Mesodermal cell (in vitro differentiated cells): ENCODE results near the gene MYO16.

Experiments used
- H3K27ac ChIP-seq: 2 replicates; pipeline ENCODE4 v1.7.0; 2013; ENCODE audit warnings: mild to moderate bottlenecking, low read depth, low read length, moderate library complexity; ENCODE audit not compliant: severe bottlenecking
- H3K36me3 ChIP-seq: 2 replicates; pipeline ENCODE4 v1.7.1; 2013; ENCODE audit warnings: mild to moderate bottlenecking, low read length, moderate library complexity; ENCODE audit not compliant: control insufficient read depth, insufficient read depth
- H3K4me1 ChIP-seq: one replicate; pipeline ENCODE4 v1.7.1; 2013; ENCODE audit warnings: mild to moderate bottlenecking, low read length; ENCODE audit not compliant: insufficient read depth, control insufficient read depth, poor library complexity, severe bottlenecking
- H3K4me3 ChIP-seq: 2 replicates; pipeline ENCODE4 v1.7.0; 2013; ENCODE audit warnings: low read length, control low read depth, mild to moderate bottlenecking; ENCODE audit not compliant: insufficient read depth, poor library complexity, severe bottlenecking; ENCODE audit errors: extremely low read depth
- H3K9me3 ChIP-seq: 2 replicates; pipeline ENCODE4 v1.7.1; 2013; ENCODE audit warnings: mild to moderate bottlenecking, low read length, moderate library complexity; ENCODE audit not compliant: control insufficient read depth
- WGBS, 2 experiments: methylation state at CpG; one replicate each; pipeline ENCODE4 v1.1.5; 2013; ENCODE audit warnings: missing lambda C conversion rate in 2 of 2; ENCODE audit not compliant: insufficient coverage in 2 of 2; 5-methylcytosine and 5-hydroxymethylcytosine counted together

Gene MYO16

DNA sequence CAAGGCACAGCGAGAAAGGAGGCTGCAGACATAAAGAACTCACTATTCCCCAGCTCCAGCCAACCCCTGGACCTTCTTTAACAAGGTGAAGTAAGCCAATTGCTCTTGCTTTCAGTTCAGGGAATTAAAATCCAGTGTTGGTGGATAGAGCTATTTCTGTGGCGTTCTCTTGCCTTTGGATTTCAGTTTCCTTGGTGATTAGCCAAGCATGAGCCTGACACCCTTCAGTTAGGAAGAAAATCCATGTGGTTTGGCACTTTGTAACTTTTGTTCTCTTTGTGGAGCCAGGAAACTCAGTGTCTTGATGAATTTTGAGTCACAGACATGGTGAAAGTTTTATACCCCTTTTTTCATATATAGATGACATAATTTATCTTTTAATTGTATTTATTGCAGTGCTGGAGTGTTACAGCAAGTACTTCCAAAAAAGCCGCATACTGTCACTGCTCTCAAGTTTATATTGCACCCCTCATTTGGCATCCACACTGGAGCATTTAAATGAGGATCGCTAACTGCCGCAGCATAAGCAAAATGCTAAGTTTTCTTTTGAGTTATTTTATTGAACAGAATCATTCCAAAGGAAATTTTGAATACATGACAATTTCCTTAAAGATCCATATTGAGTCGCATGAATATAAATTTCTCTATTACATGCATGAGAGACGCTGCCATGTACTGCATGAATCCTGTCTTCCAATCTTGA, 406.8 kb downstream of the MYO16 start:
- Histone ChIP-seq H3K4me3 (no peak overlapping the region), H3K4me1 (no peaks in the 10 kb centered on the region), H3K27ac (no peak overlapping the region), H3K36me3 (no peaks in the 10 kb centered on the region), H3K9me3 (no peaks in the 10 kb centered on the region)
- 75 to 100% methylated on average over 1 of the region's 7 CpGs for WGBS, 2 experiments

DNA sequence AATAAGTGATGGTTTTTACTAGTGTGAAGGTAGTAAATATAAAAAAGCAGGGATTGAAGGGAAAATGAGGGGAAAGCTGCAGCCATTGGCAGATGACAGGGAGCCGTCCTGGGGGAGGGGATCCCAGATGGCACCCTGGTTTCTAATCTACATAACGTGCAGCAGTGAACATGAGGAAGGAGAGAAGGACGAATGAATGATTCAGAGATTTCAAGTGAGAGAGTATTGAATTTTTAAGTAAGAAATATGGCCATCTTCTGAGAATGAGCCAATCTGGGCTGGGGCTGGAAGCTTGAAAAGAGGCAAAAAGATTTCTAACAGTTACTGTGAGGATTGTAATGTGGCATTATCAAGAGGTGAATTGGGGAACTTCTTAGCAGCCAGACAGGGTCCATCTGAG, 414.2 kb downstream of the MYO16 start:
- no peak overlapping the region for H3K27ac ChIP-seq
- 85 to 86% methylated on average over 3 of the region's 3 CpGs for WGBS, 2 experiments
- H3K4me3 ChIP-seq = no peak overlapping the region
- H3K4me1 ChIP-seq = no peaks in the 10 kb centered on the region
- no peaks in the 10 kb centered on the region for H3K9me3 ChIP-seq
- H3K36me3 ChIP-seq = no peaks in the 10 kb centered on the region

DNA sequence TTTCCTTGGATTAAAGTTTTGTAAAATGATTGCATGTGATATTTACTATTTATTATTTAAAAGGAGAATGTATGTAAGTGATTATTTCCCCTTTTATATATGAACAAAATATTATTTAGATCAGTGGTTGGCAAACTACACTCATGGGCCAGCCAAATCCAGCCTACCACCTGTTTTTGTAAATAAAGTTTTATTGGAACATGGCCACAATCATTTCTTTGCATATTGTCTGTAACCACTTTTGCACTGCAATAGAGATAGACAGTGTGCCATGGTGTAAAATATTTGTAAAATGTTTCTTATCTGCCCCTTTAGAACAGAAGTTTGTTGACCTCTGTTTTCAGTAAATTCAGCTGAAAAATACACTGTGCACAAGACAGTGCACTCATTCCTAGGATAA, 426.4 kb downstream of the MYO16 start:
- Histone ChIP-seq H3K4me1 (no peaks in the 10 kb centered on the region), H3K27ac (no peak overlapping the region), H3K36me3 (no peaks in the 10 kb centered on the region), H3K4me3 (no peak overlapping the region), H3K9me3 (no peaks in the 10 kb centered on the region)

DNA sequence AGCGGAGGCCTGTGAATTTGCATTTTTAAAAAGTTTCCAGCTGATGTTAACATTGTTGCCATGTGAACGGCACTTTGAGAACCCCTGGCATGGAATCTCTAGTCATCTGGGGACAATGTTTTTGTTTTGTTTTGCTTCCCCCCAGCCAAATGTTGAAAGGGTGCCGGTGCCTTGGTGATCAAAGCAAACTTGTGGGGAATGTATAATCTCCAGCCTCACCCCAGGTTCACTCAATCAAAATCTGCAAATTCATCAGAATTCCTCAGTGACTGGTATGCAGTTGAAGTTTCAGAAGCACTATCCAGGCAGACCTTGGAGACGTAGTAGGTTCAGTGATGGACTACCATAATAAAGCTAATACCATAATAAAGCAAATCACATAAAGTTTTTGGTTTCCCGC, 428.7 kb downstream of the MYO16 start:
- H3K27ac ChIP-seq = no peak overlapping the region
- WGBS, 2 experiments = 73 to 88% methylated on average over 2 to 3 of the region's 5 CpGs
- H3K4me1 ChIP-seq = no peaks in the 10 kb centered on the region
- no peaks in the 10 kb centered on the region for H3K9me3 ChIP-seq
- no peaks in the 10 kb centered on the region for H3K36me3 ChIP-seq
- no peak overlapping the region for H3K4me3 ChIP-seq

DNA sequence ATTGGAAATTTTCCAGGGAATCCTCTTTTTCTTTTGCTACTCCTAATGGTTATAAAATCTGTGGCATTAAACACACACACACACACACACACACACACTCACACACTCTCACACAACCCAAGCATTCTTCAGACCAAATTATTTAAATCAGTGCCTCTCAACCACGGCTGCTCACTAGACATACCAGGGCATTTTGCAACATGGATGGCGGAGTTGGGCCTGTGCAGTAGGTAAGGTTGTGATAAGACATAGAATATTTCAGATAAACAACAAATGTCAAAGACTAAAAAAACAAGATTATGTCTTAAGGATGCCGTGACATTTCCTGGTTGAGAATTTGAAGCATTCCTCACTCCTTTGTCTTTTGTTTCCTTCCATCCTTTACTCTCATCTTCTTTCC, 443.1 kb downstream of the MYO16 start:
- Histone ChIP-seq H3K36me3 (no peaks in the 10 kb centered on the region), H3K4me3 (no peak overlapping the region), H3K9me3 (no peaks in the 10 kb centered on the region), H3K4me1 (no peaks in the 10 kb centered on the region), H3K27ac (no peak overlapping the region)
- 80 to 88% methylated on average over 1 of the region's 3 CpGs for WGBS, 2 experiments

DNA sequence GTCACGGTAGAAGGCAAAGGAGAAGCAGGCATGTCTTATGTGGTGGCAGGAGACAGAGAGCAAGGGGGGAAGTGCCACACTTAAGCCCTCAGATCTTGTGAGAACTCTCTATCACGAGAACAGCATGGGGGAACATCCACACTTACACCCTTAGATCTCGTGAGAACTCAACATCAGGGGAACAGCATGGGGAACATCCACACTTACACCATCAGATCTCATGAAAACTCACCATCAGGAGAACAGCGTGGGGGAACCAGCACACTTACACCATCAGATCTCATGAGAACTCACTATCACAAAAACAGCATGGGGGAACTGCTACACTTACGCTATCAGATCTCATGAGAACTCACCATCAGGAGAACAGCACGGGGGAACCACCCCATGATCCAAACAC, 445.0 kb downstream of the MYO16 start:
- no peak overlapping the region for H3K27ac ChIP-seq
- H3K36me3 ChIP-seq = no peaks in the 10 kb centered on the region
- WGBS, 2 experiments = 65 to 69% methylated on average over 5 to 6 of the region's 6 CpGs
- H3K4me1 ChIP-seq = no peaks in the 10 kb centered on the region
- H3K9me3 ChIP-seq = no peaks in the 10 kb centered on the region
- no peak overlapping the region for H3K4me3 ChIP-seq

DNA sequence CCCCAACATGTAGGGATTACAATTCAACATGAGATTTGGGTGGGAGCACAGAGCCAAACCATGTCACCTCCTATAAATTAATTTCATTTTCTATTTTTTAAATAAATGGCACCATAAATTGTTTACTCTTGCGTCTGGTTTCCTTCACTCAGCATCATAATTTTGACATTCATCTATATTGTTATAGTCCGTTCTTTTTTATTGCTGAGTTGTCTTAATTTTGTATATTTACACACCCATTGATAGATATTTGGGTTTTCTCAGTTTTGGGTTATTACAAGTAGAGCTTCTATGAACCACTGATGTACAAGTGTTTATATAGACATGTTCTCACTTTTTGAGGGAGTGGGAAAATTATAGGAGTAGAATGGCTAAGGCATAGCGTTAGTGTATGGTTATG, 445.4 kb downstream of the MYO16 start:
- Histone ChIP-seq H3K9me3 (no peaks in the 10 kb centered on the region), H3K36me3 (no peaks in the 10 kb centered on the region), H3K27ac (no peak overlapping the region), H3K4me1 (no peaks in the 10 kb centered on the region), H3K4me3 (no peak overlapping the region)
- 100% methylated on average over 1 of the region's 3 CpGs for WGBS, 2 experiments

DNA sequence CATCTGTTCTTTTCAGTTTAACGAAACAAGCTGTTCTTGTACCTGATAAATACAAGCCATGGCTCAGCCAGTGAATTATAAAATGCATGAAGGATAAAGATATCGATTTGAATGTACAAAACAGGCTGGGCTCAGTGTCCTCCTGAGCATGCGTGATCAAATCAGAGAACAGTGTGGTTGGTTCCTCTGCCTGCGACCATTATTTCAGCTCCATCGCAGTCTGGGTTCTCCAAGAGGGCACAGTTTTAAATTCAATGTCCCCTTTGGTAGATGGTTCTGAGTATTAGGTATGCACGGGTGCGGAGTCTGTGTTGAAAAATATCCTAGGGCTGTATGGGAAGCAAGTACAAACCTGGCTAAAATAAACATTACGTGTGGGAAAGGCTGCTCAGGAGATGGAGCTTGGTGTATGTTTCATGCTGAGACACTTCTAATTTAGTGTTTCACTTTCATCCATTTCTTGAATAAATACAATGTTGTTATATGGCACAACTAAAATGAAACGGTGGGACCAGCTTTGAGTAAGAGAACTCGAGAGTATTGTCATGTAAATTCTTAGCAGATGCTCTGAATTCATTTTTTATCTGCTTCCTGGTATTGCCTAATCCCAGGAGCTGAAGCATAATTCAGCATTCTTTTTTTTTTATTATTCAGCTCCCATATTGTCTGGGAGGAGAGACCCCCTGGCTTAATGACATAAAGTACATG, 458.7 kb downstream of the MYO16 start:
- Histone ChIP-seq H3K36me3 (no peaks in the 10 kb centered on the region), H3K9me3 (no peaks in the 10 kb centered on the region), H3K27ac (no peak overlapping the region), H3K4me3 (no peak overlapping the region), H3K4me1 (no peaks in the 10 kb centered on the region)
- 89 to 94% methylated on average over 8 to 9 of the region's 10 CpGs for WGBS, 2 experiments

DNA sequence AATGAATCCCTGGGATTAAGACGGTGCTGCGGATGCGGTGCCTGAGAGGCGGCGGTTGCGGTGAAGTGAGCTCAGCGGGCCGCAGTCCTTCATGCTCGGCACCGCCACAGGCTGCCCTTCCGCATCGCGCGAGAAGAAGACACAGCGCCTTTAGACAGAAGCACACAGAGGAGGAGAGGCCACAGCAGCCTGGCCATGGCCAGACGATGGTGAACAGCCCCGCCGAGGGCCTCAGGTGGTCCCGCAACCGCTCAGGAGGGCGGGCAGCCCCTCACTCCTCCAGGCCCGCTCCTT, 459.2 kb downstream of the MYO16 start:
- 91 to 96% methylated on average over 19 to 21 of the region's 22 CpGs for WGBS, 2 experiments
- Histone ChIP-seq H3K4me3 (no peak overlapping the region), H3K27ac (no peak overlapping the region)

DNA sequence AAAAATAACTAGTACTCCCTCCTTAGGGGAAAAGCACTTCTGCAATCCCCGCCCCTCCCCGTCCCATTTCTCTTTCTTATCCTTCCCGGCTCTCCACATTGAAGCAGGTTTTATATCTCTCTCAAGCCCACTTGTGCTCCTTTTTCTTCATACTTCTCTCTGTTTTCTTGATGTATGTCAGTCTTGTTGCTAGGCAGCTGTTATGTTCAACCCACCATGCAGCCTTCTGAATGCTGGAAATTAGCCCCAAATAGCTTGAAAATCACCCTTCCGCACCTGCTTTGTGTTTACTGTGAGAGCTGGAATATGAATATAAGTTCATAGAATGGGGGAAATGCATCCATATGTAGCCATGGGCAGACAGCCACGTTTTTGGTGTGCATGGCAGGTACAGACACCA, 461.4 kb downstream of the MYO16 start:
- no peaks in the 10 kb centered on the region for H3K4me1 ChIP-seq
- no peaks in the 10 kb centered on the region for H3K9me3 ChIP-seq
- WGBS, 2 experiments = 80 to 91% methylated on average over 3 to 5 of the region's 5 CpGs
- no peak overlapping the region for H3K4me3 ChIP-seq
- H3K36me3 ChIP-seq = no peaks in the 10 kb centered on the region
- no peak overlapping the region for H3K27ac ChIP-seq

More for the DNA sequence above, 459.2 kb downstream of the MYO16 start:
- Histone ChIP-seq H3K4me1 (no peaks in the 10 kb centered on the region), H3K36me3 (no peaks in the 10 kb centered on the region), H3K9me3 (no peaks in the 10 kb centered on the region)

DNA sequence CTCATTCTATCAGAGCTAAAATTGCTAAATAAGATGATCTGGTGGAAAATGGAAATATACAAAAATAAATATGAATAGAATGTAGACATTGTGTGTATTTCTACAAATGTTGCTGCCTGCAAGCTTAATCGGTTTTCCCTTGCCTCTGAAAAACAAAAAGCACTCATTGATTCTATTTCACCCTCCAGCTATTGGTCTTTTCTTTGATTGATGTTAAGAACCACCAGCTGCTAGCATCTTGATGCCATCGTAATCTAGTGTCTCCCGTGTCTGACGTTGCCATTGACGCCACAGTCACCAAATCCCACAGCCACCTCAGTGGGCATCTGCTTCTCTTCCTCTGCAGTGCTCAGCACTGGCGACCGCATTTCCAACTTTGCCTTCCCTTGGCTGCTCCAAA, 461.8 kb downstream of the MYO16 start:
- Histone ChIP-seq H3K4me1 (no peaks in the 10 kb centered on the region), H3K27ac (no peak overlapping the region), H3K4me3 (no peak overlapping the region), H3K9me3 (no peaks in the 10 kb centered on the region), H3K36me3 (no peaks in the 10 kb centered on the region)
- WGBS, 2 experiments = 87 to 94% methylated on average over 7 of the region's 7 CpGs
